ENCODE measurements around the gene IL19. TPM values are rescaled to one million over a fixed set of nuclear protein-coding genes. Genes with fewer than 3 reads are reported as not detected.

The IL19 gene
- total RNA-seq, 1 donor from 2014 or later: not detected

- Mint-ChIP-seq H3K4me3 (ENCODE audit: unreplicated experiment) (no peak overlapping the region), H3K36me3 (ENCODE audit: unreplicated experiment) (no peaks in the 10 kb centered on the region), H3K4me1 (ENCODE audit: unreplicated experiment) (peaks cover 11% of the 10 kb centered on the region), H3K27me3 (ENCODE audit: unreplicated experiment) (peaks cover 17% of the 10 kb centered on the region), H3K27ac (ENCODE audit: unreplicated experiment) (no peak overlapping the region), H3K9me3 (ENCODE audit: unreplicated experiment) (no peaks in the 10 kb centered on the region)
- no peak for TF ChIP-seq CTCF (IDR thresholded peaks at IDR 0.05)
- no peak for DNase-seq (ENCODE audit: extremely low spot score, unreplicated experiment)
Observed at GRCh38 chr1:206828061-206828460, 57.5 kb downstream of the IL19 start.

GRCh38 chr1:206828765-206829164 is 58.2 kb downstream of the IL19 start:
- no peak for TF ChIP-seq CTCF (IDR thresholded peaks at IDR 0.05)
- H3K36me3 Mint-ChIP-seq (ENCODE audit: unreplicated experiment): no peaks in the 10 kb centered on the region
- DNase-seq (ENCODE audit: extremely low spot score, unreplicated experiment): no peak
- no peaks in the 10 kb centered on the region for H3K9me3 Mint-ChIP-seq (ENCODE audit: unreplicated experiment)
- peaks cover 8% of the 10 kb centered on the region for H3K4me1 Mint-ChIP-seq (ENCODE audit: unreplicated experiment)
- no peak overlapping the region for H3K27ac Mint-ChIP-seq (ENCODE audit: unreplicated experiment)
- H3K27me3 Mint-ChIP-seq (ENCODE audit: unreplicated experiment): peaks cover 21% of the 10 kb centered on the region
- H3K4me3 Mint-ChIP-seq (ENCODE audit: unreplicated experiment): no peak overlapping the region

- H3K9me3 Mint-ChIP-seq (ENCODE audit: unreplicated experiment): no peaks in the 10 kb centered on the region
- peaks cover 23% of the 10 kb centered on the region for H3K27me3 Mint-ChIP-seq (ENCODE audit: unreplicated experiment)
- no peak for TF ChIP-seq CTCF (IDR thresholded peaks at IDR 0.05)
- no peak overlapping the region for H3K27ac Mint-ChIP-seq (ENCODE audit: unreplicated experiment)
- no peak overlapping the region for H3K4me3 Mint-ChIP-seq (ENCODE audit: unreplicated experiment)
- peaks cover 3% of the 10 kb centered on the region for H3K4me1 Mint-ChIP-seq (ENCODE audit: unreplicated experiment)
- no peak for DNase-seq (ENCODE audit: extremely low spot score, unreplicated experiment)
- H3K36me3 Mint-ChIP-seq (ENCODE audit: unreplicated experiment): no peaks in the 10 kb centered on the region
Observed at GRCh38 chr1:206829282-206829681, 58.7 kb downstream of the IL19 start.

- TF ChIP-seq CTCF (IDR thresholded peaks at IDR 0.05): no peak
- no peaks in the 10 kb centered on the region for H3K4me1 Mint-ChIP-seq (ENCODE audit: unreplicated experiment)
- no peak overlapping the region for H3K27ac Mint-ChIP-seq (ENCODE audit: unreplicated experiment)
- peaks cover 26% of the 10 kb centered on the region for H3K27me3 Mint-ChIP-seq (ENCODE audit: unreplicated experiment)
- no peaks in the 10 kb centered on the region for H3K9me3 Mint-ChIP-seq (ENCODE audit: unreplicated experiment)
- no peak for DNase-seq (ENCODE audit: extremely low spot score, unreplicated experiment)
- no peak overlapping the region for H3K4me3 Mint-ChIP-seq (ENCODE audit: unreplicated experiment)
- H3K36me3 Mint-ChIP-seq (ENCODE audit: unreplicated experiment): no peaks in the 10 kb centered on the region
Observed at GRCh38 chr1:206829875-206830274, 59.3 kb downstream of the IL19 start.

GRCh38 chr1:206831650-206832049 is 61.1 kb downstream of the IL19 start:
- H3K27me3 Mint-ChIP-seq (ENCODE audit: unreplicated experiment): peaks cover 26% of the 10 kb centered on the region
- no peak overlapping the region for H3K4me3 Mint-ChIP-seq (ENCODE audit: unreplicated experiment)
- no peaks in the 10 kb centered on the region for H3K9me3 Mint-ChIP-seq (ENCODE audit: unreplicated experiment)
- H3K36me3 Mint-ChIP-seq (ENCODE audit: unreplicated experiment): no peaks in the 10 kb centered on the region
- no peak overlapping the region for H3K27ac Mint-ChIP-seq (ENCODE audit: unreplicated experiment)
- H3K4me1 Mint-ChIP-seq (ENCODE audit: unreplicated experiment): no peaks in the 10 kb centered on the region
- TF ChIP-seq CTCF (IDR thresholded peaks at IDR 0.05): no peak
- DNase-seq (ENCODE audit: extremely low spot score, unreplicated experiment): no peak
